GM18951 (cell line): Measurements from ENCODE around the gene SLC22A1.
"Not testable (repeated sequence)": the region's sequence is repeated elsewhere in the genome, so short reads cannot be mapped to it uniquely, and the experiment has no call there.

Source experiments
- POLR2A ChIP-seq: IDR thresholded peaks from 4 replicates; pipeline ENCODE4 v1.6.1; 2011; ENCODE audit warnings: mild to moderate bottlenecking; ENCODE audit not compliant: insufficient read length, insufficient read depth; ENCODE audit errors: extremely low read depth
- in situ Hi-C: fragments of 300-500 bp; cut with MboI; formaldehyde crosslinking; loops from one replicate; pipeline ENCODE4 v1.12.0; 2022; ENCODE audit warnings: low sequenced_read_pairs, mixed read lengths, inconsistent platforms; ENCODE audit not compliant: unreplicated experiment

Gene SLC22A1

GRCh38 chr6:160086754-160087153 lies 34.9 kb upstream of the SLC22A1 start:
- no peak for TF ChIP-seq POLR2A
- in situ Hi-C loops = no loop called here

- in situ Hi-C loops = no loop called here
- no peak for TF ChIP-seq POLR2A
These were observed 33.4 kb upstream of the SLC22A1 start for GRCh38 chr6:160088069-160088783.

- in situ Hi-C loops = no loop called here
- TF ChIP-seq POLR2A = no peak
These were observed 32.7 kb upstream of the SLC22A1 start for GRCh38 chr6:160088784-160089533.

- in situ Hi-C loops = no loop called here
These were observed 32.1 kb upstream of the SLC22A1 start for GRCh38 chr6:160089534-160089897.

GRCh38 chr6:160090442-160091239 lies 31.0 kb upstream of the SLC22A1 start:
- in situ Hi-C loops = not testable (repeated sequence)

More at GRCh38 chr6:160089534-160089897, 32.1 kb upstream of the SLC22A1 start:
- TF ChIP-seq POLR2A = no peak

- in situ Hi-C loops = not testable (repeated sequence)
These were observed 29.4 kb upstream of the SLC22A1 start for GRCh38 chr6:160092176-160092575.

- in situ Hi-C loops = no loop called here
- no peak for TF ChIP-seq POLR2A
These were observed 29.0 kb upstream of the SLC22A1 start for GRCh38 chr6:160092602-160093001.

- in situ Hi-C loops = no loop called here
- TF ChIP-seq POLR2A = no peak
These were observed 28.6 kb upstream of the SLC22A1 start for GRCh38 chr6:160093061-160093460.

- in situ Hi-C loops = no loop called here
- no peak for TF ChIP-seq POLR2A
These were observed 27.7 kb upstream of the SLC22A1 start for GRCh38 chr6:160093946-160094345.

GRCh38 chr6:160095146-160095845 lies 26.3 kb upstream of the SLC22A1 start:
- in situ Hi-C loops = no loop called here
- no peak for TF ChIP-seq POLR2A

GRCh38 chr6:160101277-160102205 lies 20.1 kb upstream of the SLC22A1 start:
- in situ Hi-C loops = no loop called here

GRCh38 chr6:160102399-160102798 lies 19.2 kb upstream of the SLC22A1 start:
- in situ Hi-C loops = no loop called here
- no peak for TF ChIP-seq POLR2A

More at GRCh38 chr6:160101277-160102205, 20.1 kb upstream of the SLC22A1 start:
- TF ChIP-seq POLR2A = no peak
